ENCODE measurements around the gene MPHOSPH10.
"Not testable (repeated sequence)": the region's sequence is repeated elsewhere in the genome, so short reads cannot be mapped to it uniquely, and the experiment has no call there.

Gene MPHOSPH10

DNA sequence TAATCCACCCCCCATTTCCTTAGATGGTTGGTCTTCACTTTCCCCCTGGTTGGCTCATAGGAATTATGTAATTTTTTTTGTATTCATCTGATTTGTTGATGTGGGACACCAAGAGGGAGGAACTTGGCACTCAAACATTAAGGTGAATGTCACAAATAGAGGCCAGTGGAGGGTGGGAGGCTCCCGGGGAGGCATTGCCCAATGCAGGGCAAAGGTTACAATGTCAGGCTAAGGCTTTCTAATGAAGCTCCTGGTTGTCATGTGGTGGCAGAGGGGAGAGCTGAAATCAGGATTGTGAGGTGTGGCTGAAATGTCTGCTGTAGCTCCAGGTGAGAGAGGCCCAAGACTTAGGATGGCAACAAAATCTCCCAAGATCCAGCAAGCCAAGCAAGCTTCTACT, 42.7 kb downstream of the MPHOSPH10 start:
- ATAC-seq = no peak
- no peak for TF ChIP-seq ZNF565 (CRISPR knock-in tag; conservative IDR thresholded peaks at IDR 0.05; ENCODE audit: low read depth)

DNA sequence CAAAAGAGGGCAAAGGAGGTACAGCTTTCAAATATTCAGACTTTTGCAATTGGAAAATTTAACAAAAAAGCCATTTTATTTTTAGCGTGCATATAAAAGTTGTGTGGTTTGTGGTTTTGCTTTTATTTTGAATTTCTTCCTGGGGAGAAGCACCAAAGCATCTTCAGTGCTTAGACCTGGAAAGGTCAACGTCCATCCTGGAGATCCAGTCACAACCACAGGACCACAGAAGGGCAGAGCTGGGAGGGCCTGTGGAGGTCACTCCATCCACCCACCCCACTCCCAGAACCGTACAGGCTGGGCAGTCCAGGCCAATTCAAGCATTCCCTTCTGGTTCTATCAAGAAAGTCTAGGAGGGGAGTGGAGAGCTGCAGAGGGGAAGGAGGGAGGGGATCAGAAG, 43.8 kb downstream of the MPHOSPH10 start:
- no peak for TF ChIP-seq RARB (CRISPR knock-in tag; IDR thresholded peaks at IDR 0.05)
- no peak for TF ChIP-seq ZNF8 (CRISPR knock-in tag; IDR thresholded peaks at IDR 0.05)
- TF ChIP-seq BACH2 (CRISPR knock-in tag; IDR thresholded peaks at IDR 0.05; ENCODE audit: borderline replicate concordance) = no peak
- no peak for TF ChIP-seq PPARA (CRISPR knock-in tag; IDR thresholded peaks at IDR 0.05; ENCODE audit: borderline replicate concordance)
- TF ChIP-seq, protein P1, sequence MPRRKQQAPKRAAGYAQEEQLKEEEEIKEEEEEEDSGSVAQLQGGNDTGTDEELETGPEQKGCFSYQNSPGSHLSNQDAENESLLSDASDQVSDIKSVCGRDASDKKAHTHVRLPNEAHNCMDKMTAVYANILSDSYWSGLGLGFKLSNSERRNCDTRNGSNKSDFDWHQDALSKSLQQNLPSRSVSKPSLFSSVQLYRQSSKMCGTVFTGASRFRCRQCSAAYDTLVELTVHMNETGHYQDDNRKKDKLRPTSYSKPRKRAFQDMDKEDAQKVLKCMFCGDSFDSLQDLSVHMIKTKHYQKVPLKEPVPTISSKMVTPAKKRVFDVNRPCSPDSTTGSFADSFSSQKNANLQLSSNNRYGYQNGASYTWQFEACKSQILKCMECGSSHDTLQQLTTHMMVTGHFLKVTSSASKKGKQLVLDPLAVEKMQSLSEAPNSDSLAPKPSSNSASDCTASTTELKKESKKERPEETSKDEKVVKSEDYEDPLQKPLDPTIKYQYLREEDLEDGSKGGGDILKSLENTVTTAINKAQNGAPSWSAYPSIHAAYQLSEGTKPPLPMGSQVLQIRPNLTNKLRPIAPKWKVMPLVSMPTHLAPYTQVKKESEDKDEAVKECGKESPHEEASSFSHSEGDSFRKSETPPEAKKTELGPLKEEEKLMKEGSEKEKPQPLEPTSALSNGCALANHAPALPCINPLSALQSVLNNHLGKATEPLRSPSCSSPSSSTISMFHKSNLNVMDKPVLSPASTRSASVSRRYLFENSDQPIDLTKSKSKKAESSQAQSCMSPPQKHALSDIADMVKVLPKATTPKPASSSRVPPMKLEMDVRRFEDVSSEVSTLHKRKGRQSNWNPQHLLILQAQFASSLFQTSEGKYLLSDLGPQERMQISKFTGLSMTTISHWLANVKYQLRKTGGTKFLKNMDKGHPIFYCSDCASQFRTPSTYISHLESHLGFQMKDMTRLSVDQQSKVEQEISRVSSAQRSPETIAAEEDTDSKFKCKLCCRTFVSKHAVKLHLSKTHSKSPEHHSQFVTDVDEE (CRISPR knock-in tag; IDR thresholded peaks at IDR 0.05) = no peak
- TF ChIP-seq TOX (CRISPR knock-in tag; IDR thresholded peaks at IDR 0.05; ENCODE audit: borderline replicate concordance) = no peak
- TF ChIP-seq ISL1 (CRISPR knock-in tag; IDR thresholded peaks at IDR 0.05) = no peak
- no peak for TF ChIP-seq ZC3H10 (CRISPR knock-in tag; IDR thresholded peaks at IDR 0.05)
- no peak for TF ChIP-seq ZFP30 (CRISPR knock-in tag; IDR thresholded peaks at IDR 0.05)
- TF ChIP-seq OSR1 (CRISPR knock-in tag; IDR thresholded peaks at IDR 0.05) = no peak
- no peak for TF ChIP-seq GLIS3 (CRISPR knock-in tag; IDR thresholded peaks at IDR 0.05)
- TF ChIP-seq ZNF565 (CRISPR knock-in tag; conservative IDR thresholded peaks at IDR 0.05; ENCODE audit: low read depth) = no peak
- no peak for TF ChIP-seq CSDC2 (CRISPR knock-in tag; IDR thresholded peaks at IDR 0.05)
- no peak for TF ChIP-seq ZNF70 (CRISPR knock-in tag; IDR thresholded peaks at IDR 0.05)
- TF ChIP-seq ZFP3 (CRISPR knock-in tag; IDR thresholded peaks at IDR 0.05) = no peak
- no peak for TF ChIP-seq ESRRG (CRISPR knock-in tag; IDR thresholded peaks at IDR 0.05)
- TF ChIP-seq SNAI2 (CRISPR knock-in tag; IDR thresholded peaks at IDR 0.05) = no peak
- TF ChIP-seq, protein P2, sequence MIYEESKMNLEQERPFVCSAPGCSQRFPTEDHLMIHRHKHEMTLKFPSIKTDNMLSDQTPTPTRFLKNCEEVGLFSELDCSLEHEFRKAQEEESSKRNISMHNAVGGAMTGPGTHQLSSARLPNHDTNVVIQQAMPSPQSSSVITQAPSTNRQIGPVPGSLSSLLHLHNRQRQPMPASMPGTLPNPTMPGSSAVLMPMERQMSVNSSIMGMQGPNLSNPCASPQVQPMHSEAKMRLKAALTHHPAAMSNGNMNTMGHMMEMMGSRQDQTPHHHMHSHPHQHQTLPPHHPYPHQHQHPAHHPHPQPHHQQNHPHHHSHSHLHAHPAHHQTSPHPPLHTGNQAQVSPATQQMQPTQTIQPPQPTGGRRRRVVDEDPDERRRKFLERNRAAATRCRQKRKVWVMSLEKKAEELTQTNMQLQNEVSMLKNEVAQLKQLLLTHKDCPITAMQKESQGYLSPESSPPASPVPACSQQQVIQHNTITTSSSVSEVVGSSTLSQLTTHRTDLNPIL (CRISPR knock-in tag; IDR thresholded peaks at IDR 0.05; ENCODE audit: low read depth) = no peak
- ATAC-seq = no peak

DNA sequence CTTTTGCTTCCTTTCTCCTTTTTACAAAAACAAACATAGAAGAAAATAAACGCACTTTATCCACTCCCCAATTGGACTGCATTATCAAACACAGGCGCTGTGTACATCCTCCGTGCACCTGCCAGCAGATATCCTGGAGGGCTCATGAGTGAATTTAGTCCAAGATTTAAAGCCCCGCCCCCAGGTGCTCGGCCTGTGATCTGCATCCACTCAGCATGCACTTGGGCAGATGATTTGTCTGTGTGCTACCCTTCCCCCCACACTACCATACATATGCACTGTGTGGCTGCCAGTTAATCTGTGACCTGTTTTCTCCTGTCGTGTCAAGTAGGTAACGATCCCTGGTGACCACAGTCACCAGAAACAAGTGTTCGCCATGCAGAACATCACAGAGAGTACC, 48.4 kb downstream of the MPHOSPH10 start:
- not testable (repeated sequence) for ATAC-seq

DNA sequence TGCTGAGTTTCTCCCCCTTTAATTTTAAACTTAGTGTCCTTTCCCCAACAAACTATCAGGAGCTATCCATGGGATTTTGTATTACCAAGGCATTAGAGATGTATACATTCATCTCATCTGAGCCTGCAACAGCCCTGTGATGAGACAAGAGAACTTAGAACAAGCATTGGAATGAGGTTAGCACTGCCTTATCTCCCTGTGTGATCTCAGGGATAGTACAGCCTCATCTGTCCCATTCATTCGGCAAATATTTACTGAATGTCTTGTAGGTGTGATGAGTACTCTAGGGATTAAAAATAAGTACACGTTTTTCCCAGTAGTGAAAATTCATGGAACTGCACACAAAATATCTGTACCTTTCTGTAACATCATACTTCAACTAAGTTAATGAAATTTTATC, 50.9 kb downstream of the MPHOSPH10 start:
- ATAC-seq = no peak; the same call in 2 of the 3 replicates
- TF ChIP-seq OSR1 (CRISPR knock-in tag; IDR thresholded peaks at IDR 0.05) = no peak

DNA sequence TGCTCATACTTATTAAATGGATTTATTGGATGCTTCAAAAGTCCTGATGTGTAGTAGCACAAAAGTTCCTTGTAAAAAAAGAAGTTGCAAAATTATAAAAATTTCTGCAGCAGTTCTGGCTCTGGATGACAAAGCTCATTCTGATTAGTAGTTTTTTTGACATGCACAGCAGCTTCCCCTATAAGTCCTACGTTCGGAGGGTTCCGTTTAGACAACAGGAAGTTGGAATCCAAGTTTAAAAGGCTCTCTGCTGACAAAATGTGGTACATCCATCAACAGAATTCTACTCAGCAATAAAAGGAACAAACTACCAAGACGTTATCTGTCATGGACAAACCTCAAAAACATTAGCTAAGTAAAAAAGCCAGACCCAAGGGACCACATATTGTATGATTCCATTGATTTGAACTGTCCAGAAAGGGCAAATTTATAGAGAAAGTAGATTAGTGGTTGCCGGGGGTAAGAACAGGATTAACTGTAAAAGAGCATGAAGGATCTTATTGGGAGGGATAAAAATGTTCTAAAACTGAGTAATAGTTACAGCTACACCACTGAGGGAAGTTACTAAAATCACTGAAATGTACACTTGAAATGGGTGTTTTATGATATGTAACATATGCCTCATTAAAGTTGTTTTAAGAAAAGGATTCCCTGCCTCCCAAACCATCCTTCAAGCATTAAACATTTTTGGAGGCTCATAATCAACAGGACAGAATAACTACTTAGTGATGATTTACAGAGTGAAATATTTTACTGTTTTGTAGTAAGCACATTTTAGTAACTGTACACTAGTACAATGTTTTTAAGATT, 53.1 kb downstream of the MPHOSPH10 start:
- not testable (repeated sequence) for ATAC-seq

DNA sequence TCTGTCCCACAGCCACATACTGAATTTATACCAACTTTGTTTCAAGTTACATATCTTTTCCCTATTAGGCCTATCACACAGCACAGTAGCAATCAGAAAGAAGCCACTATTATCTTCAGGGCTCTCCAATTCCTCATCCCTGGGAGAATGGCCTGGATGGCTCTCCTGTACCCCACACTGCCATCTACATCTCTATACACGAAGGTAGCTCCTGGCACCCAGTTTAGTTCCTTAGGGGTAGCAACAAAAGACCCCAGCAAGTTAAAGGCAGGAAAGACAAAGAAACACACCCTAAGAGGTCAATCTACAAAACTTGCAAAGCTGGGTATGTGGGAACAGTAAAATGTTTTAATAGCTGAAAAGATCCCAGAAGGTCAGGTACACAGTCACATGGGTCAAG, 56.5 kb downstream of the MPHOSPH10 start:
- TF ChIP-seq TOX (CRISPR knock-in tag; IDR thresholded peaks at IDR 0.05; ENCODE audit: borderline replicate concordance) (no peak), BACH2 (CRISPR knock-in tag; IDR thresholded peaks at IDR 0.05; ENCODE audit: borderline replicate concordance) (no peak), OSR1 (CRISPR knock-in tag; IDR thresholded peaks at IDR 0.05) (no peak), GLIS3 (CRISPR knock-in tag; IDR thresholded peaks at IDR 0.05) (no peak), ZFP3 (CRISPR knock-in tag; IDR thresholded peaks at IDR 0.05) (no peak), ZNF565 (CRISPR knock-in tag; conservative IDR thresholded peaks at IDR 0.05; ENCODE audit: low read depth) (no peak), RARB (CRISPR knock-in tag; IDR thresholded peaks at IDR 0.05) (no peak), ESRRG (CRISPR knock-in tag; IDR thresholded peaks at IDR 0.05) (no peak), ZFP30 (CRISPR knock-in tag; IDR thresholded peaks at IDR 0.05) (no peak), ZNF70 (CRISPR knock-in tag; IDR thresholded peaks at IDR 0.05) (no peak), TCF4 (CRISPR knock-in tag; IDR thresholded peaks at IDR 0.05; ENCODE audit: borderline replicate concordance) (no peak)
- TF ChIP-seq, protein P2 (CRISPR knock-in tag; IDR thresholded peaks at IDR 0.05; ENCODE audit: low read depth) = no peak
- TF ChIP-seq, protein P3, sequence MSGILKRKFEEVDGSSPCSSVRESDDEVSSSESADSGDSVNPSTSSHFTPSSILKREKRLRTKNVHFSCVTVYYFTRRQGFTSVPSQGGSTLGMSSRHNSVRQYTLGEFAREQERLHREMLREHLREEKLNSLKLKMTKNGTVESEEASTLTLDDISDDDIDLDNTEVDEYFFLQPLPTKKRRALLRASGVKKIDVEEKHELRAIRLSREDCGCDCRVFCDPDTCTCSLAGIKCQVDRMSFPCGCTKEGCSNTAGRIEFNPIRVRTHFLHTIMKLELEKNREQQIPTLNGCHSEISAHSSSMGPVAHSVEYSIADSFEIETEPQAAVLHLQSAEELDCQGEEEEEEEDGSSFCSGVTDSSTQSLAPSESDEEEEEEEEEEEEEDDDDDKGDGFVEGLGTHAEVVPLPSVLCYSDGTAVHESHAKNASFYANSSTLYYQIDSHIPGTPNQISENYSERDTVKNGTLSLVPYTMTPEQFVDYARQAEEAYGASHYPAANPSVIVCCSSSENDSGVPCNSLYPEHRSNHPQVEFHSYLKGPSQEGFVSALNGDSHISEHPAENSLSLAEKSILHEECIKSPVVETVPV (CRISPR knock-in tag; IDR thresholded peaks at IDR 0.05) = no peak
- TF ChIP-seq, protein P4, sequence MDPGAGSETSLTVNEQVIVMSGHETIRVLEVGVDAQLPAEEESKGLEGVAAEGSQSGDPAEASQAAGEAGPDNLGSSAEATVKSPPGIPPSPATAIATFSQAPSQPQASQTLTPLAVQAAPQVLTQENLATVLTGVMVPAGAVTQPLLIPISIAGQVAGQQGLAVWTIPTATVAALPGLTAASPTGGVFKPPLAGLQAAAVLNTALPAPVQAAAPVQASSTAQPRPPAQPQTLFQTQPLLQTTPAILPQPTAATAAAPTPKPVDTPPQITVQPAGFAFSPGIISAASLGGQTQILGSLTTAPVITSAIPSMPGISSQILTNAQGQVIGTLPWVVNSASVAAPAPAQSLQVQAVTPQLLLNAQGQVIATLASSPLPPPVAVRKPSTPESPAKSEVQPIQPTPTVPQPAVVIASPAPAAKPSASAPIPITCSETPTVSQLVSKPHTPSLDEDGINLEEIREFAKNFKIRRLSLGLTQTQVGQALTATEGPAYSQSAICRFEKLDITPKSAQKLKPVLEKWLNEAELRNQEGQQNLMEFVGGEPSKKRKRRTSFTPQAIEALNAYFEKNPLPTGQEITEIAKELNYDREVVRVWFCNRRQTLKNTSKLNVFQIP (CRISPR knock-in tag; IDR thresholded peaks at IDR 0.05; ENCODE audit: borderline replicate concordance, low read depth) = no peak
- TF ChIP-seq, protein P5, sequence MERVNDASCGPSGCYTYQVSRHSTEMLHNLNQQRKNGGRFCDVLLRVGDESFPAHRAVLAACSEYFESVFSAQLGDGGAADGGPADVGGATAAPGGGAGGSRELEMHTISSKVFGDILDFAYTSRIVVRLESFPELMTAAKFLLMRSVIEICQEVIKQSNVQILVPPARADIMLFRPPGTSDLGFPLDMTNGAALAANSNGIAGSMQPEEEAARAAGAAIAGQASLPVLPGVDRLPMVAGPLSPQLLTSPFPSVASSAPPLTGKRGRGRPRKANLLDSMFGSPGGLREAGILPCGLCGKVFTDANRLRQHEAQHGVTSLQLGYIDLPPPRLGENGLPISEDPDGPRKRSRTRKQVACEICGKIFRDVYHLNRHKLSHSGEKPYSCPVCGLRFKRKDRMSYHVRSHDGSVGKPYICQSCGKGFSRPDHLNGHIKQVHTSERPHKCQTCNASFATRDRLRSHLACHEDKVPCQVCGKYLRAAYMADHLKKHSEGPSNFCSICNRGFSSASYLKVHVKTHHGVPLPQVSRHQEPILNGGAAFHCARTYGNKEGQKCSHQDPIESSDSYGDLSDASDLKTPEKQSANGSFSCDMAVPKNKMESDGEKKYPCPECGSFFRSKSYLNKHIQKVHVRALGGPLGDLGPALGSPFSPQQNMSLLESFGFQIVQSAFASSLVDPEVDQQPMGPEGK (CRISPR knock-in tag; IDR thresholded peaks at IDR 0.05; ENCODE audit: borderline replicate concordance) = no peak
- ATAC-seq = no peak
